NCI-H2107 treated with DMSO at 0.1 percent for 48 hours (cell line): ENCODE measurements around the gene PRKAG2.
A peak's percentile ranks its signal among the peaks of the same experiment; 100 is the strongest.
"Not testable (repeated sequence)": the region's sequence is repeated elsewhere in the genome, so short reads cannot be mapped to it uniquely, and the experiment has no call there.

Experiments used
- DNase-seq: peaks from one replicate; lab custom pipeline; 2025; ENCODE audit not compliant: unreplicated experiment; lab: John Stamatoyannopoulos, UW

Gene PRKAG2

DNA sequence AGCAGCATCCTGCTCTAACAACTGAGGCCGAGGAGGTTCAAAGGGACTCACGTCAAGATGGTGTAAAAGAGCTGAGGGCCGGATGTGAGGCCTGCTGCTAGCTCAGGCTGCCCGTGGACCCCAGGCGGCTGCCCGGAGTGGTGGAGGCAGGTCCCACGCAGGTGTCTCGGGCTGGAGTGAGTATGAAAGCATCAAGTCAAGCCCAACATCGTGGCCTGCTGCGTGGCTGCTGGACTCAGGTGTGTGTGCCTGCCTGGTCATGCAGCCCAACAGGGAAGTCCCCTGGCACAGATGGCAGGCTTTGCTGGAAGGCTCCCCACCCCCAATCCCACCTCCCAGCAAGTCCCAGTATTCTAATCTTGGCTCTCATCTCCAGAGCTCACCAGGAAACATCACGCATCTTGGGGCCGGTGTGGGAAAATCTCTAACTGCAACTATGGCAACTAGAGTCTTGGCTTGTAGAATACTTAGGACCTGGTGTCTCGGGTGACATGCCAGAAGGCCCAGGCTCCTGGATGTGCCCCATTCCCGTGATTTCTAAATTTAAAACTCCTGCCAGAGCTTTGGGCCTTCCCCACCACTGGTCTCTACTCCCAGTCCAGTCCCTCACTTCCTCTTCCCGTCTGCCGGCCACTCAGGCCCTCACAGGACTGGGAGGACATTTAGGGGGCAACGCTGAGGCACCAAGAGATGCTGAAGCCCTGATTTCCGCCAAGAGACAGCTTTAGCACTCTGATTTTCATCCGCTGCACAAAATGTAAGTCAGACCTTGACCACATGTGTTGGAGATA is 85.9 kb downstream of the PRKAG2 start:
- no peak for DNase-seq

GRCh38 chr7:151790095-151790829 is 86.7 kb downstream of the PRKAG2 start:
- no peak for DNase-seq

DNA sequence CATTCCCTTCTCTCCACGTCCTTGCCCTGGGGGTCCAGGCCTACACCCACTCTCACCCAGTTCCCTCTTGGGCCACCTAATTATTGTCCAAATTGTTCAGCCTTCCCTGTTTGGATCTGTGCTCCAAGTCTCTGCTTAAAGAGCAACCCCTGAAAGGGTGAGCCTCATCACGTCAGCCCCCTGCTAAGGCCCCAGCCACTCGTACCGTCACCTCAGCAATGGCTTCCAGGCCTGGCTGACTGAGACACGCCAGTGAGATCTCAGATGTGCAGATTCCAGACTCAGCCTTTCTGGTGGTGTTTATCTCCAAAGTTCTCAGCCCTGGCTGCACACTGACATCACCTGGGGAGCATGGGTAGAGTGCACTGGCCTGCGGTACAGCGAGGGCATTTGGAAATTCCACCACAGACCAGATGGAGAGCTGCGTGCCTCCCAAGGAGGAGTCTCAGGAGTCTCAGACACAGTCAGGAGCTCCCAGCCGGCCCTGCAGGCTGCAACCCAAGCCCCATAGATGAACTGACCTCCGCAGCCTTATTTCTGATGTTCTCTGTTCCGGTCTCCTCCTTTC is 87.5 kb downstream of the PRKAG2 start:
- DNase-seq, result no peak

- DNase-seq, result no peak
Observed at GRCh38 chr7:151787348-151787747, 89.6 kb downstream of the PRKAG2 start.

DNA sequence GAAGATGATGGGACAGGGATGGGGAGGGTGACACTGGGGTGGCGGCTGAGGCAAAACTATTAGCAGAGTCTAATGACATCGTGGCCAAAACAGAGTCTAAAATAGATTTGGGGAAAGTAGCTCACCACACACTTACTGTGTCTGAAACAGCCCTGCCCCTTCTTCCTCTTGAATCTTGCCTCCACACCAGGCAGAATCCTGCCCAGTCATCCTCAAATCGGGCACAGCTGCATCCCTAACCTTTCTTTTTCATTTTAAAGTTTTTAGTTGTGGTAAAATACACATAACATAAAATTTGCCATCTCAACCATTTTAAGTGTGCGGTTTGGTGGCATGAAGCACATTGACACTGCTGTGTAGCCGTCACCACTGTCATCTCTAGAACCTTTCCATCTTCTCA is 90.0 kb downstream of the PRKAG2 start:
- no peak for DNase-seq

- no peak for DNase-seq
Observed at GRCh38 chr7:151786241-151786640, 90.7 kb downstream of the PRKAG2 start.

DNA sequence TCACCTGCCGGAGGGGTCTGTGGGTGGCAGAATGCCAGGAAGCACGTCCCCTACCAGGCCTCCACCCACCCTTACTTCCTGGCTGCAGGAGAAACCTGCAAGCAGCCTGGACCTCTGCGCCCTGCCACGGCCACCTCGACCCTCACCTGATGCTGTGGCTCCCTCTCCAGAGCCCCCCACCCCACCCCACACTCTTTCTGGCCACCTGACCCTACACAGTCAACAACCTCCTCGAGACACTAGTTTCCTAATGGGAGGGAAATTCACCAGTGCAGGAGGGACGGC is 91.3 kb downstream of the PRKAG2 start:
- DNase-seq, result no peak

DNA sequence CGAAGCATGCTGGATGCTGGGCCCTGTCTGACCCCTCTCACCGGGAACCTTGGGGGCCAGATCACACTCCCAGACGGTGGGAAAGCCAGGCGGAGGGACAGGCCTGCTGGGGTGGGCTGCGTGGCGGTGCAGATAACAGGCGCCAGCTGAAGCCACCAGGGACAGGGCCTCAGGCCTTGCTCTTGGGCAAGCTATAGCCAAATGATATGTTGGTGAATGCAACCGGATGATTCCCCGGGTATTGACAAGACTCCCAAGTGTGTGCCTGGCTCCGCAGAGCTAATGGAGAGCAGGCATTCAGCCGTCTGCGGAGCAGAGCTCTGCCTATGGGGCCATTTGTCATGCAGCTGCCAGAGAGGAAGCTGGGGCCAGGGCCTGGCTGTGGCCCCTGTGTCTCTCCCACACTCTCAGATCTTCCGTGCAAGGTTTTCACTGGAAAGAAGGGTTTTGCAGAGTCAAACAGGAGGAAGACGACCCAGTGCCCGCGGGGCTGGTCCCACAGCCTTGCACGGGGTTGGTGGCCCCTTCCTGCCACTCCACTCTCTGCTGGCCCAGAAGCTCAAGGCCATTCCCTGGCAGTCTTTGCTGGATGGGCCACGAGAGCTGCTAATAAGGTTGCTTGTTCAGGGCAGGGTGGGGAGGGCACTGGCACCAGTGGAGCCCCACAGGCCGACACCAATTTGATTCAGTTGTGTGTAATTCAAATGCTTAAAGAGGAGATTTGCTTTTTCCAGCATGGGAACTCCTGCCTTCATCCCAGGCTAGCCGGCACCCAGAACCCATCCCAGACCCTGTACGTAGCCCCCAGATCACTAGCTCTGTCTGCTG is 91.8 kb downstream of the PRKAG2 start:
- no peak for DNase-seq

GRCh38 chr7:151783958-151784575 is 92.8 kb downstream of the PRKAG2 start:
- no peak for DNase-seq

DNA sequence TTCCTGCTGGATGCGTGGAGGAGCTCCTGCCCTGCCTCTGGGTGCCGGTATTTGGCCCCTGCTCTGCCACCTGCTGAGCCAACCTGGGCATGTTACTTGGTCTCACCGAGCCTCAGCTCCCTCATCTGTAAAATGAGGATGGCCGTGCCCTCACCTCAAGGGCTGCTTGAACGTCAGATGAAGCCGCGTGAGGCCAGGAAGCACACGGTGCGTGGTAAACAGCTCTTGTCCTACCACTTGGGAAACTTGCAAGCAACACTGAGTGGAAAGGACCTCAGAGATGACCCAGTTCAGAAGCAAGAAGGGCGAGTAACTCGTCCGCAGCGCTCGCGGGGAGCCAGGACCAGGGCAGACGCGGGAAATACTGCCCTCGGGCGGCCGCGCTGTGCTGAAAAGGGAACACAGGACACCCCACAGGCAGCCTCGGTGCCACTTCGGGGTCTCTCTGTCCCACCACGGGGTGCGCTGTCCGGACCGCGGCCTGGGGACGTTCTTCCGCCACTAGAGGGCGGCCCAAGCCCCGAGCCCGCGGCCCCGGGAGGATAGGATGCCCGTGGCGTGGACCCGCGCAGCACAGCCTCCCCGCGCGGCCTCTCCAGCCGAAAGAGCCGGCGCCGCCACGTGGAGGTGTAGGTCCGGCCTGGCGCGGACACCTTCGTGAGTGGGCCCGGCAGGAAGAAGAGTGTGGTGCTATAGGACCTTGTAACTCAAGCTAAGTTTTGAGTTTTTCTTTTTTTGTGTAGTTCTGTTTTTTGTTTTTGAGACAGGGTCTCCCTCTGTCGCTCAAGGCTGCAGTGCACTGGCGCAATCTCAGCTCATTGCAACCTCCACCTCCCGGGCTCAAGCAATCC is 94.1 kb downstream of the PRKAG2 start:
- peak; percentile 50 for DNase-seq

DNA sequence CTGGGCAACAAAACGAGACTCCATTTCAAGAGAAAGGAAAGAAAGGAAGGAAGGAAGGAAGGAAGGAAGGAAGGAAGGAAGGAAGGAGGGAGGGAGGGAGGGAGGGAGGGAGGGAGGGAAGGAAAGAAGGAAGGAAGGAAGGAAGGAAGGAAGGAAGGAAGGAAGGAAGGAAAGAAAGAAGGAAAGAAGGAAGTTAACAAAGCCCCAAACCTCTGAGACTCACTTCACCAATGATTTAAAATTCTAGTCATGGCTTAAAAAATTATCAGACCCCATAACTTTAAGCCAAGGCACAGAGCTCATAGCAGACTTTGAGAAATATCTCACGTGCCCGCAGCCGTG is 94.7 kb downstream of the PRKAG2 start:
- DNase-seq, result not testable (repeated sequence)

- no peak for DNase-seq
Observed at GRCh38 chr7:151781161-151781845, 95.6 kb downstream of the PRKAG2 start.

DNA sequence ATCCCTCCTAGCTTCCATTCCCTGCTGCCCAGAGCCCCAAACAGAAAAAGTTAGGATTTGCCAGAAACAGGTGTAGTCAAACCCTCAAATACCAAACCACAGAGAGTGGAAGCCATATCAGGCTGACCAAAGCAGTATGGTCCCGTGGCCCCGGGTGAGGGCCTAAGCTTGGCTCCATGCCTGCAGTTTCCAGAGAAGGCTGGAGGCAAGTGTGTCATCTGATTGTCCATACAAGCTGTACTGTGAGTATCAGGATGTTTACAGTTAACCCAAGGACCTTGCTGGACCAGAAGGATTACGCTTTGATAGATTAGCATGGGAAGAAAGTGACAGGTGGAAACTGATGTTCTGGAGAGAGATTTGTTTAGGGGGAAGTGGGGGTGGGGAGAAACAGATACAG is 96.3 kb downstream of the PRKAG2 start:
- DNase-seq, result no peak

- DNase-seq, result no peak
Observed at GRCh38 chr7:151779678-151780077, 97.2 kb downstream of the PRKAG2 start.

DNA sequence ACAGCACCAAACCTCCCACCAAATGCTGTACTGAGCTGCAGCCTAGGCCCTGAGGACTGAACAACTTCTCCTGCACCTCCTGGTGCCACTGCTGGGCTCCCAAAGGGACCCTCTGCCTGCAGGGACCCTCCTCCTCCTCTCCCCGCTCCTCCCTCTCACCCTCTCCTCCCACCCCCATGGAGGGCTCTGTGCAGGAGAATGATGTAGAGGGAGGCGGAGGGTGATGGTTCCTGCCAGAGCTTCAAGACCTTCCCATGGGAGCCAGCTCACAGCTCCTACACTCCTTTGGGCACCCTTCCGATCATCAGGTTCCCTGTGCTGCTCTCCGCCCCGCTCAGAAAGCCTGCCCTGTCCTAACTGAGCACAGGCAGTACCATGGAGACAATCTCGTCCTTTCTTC is 97.7 kb downstream of the PRKAG2 start:
- DNase-seq, result no peak

DNA sequence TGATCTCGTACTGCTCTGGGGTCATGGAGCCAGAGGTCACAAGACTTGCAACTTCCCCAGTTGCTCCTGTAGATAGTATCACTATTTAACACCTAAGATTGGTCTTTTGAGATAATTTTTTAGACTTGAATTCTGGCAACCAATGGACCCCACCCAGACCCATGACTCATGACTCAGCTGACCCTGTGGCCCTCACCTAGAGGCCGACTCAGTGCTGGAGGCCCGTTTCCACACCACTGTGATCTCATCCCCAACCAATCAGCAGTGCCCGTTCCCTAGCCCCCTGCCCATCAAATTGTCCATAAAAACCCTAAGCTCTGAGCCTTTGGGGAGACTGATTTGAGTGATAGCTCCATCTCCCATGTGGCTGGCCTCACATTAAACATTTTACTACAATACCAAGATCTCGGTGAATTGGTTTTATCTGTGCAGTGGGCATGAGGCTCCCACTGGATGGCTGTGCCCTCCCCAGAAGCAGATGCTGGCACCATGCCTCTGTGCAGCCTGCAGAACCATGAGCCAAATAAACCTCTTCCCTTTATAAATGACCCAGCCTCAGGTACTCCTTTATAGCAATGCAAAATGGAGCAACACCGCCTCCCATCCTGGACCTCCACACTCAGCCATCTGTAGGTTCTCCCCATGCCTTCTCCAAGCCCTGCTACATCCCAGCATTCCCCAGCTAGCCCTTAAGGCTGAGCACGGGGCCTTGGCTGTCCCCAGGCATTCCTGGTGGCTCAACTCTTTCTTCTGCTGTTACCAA is 98.8 kb downstream of the PRKAG2 start:
- DNase-seq, result no peak

DNA sequence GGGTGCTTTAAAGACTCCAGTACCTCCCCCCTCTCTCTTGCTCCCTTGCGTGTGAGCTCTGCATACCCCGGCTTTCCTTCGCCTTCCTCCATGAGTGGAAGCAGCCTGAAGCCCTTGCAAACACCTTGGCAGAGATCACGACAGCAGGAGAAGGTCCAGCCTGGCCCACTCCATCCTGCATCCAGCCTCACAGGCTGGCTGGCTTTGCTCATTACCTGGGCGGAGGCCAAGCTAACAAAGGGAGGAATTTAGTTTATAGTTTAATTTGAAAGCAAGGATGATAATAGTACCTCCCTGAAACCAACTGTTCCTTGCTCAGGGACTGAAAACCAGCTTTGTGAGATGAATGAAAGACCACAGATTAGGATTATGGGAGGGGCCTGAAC is 99.4 kb downstream of the PRKAG2 start:
- no peak for DNase-seq

- no peak for DNase-seq
Observed at GRCh38 chr7:151776876-151777494, 99.9 kb downstream of the PRKAG2 start.

- DNase-seq, result no peak
Observed at GRCh38 chr7:151776446-151776845, 100.5 kb downstream of the PRKAG2 start.
